GM03348 (cell line): ENCODE measurements around the gene KCNK4.
A peak's percentile ranks its signal among the peaks of the same experiment; 100 is the strongest.
"Not testable (repeated sequence)": the region's sequence is repeated elsewhere in the genome, so short reads cannot be mapped to it uniquely, and the experiment has no call there.

Experiments
- DNase-seq: peaks from one replicate; pipeline ENCODE4 v3.0.0; 2012; ENCODE audit warnings: low spot score

Gene KCNK4

DNA sequence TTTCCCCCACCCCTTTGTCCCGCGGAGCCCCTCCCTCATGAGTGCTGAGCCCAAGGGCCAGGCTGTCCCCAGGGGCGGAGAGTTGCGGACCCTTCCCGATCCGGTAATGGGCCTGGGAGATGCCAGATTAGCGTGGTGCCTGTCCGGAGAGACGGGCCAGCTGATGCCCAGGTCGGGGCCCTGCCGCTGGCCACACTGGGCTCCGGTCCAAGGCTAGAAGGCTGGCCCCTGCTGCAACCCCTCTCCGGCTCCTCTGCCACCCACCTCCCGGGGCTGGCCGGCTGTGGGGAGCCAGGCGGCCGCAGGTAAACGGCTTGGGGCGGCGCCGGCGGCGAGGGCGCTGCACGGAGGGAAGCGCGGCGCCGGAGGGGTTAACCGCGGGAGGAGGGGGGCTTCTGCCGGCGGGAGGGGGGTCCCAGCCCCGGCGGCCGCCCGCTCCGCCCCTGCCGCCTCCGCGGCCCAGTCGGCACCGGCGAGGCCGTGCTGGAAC, at the start of gene KCNK4:
KCNK4 (plus strand) TSS at position 41 of the 490 bp plus-strand sequence. CDS start 1,717 bp downstream, outside the sequence.
- DNase-seq: no peak

DNA sequence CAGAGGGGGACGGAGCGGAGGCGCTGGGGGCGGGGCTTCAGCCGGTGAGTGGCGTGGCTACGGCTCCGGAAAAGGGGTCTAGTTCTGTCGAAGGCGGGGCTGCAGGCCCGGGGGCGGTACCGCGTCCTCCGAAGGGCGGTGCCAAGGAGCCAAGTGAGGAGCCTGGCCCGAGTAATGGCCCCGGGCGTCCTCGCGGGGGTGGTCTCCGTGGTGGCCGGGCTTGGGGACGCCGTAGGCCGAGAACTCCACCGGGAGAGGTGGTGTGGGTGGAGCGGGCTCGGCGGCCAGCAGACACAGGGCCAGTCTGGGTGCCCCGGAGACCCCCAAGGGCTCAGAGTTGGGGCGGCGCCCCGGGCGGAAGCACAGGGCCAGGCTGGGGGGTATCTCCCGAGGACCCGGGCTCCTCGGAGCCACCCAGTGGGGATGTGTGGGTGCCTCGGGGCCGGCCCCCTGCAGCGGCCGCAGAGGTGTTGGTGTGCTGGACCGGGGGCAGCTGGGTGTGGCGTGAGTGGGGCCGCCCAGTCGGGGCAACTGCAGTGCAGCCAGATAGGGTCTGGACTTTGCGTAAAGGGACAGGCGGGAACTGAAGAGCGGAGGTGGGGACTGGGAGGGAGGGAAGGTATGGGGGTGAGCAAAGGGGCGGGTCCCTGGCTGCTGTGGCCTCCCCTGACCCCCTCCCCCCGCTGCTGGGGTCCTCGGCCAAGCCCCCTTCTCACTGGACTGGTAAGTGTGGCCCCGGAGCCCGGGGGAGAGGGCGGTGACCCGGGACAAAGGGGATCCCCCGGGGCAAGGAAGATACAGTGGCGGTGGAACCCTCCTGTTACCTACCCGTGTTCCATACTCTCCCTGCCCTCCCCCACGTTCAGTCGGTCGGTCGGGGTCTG, 49.4 kb upstream of the KCNK4 start:
- peak; percentile 98 for DNase-seq

DNA sequence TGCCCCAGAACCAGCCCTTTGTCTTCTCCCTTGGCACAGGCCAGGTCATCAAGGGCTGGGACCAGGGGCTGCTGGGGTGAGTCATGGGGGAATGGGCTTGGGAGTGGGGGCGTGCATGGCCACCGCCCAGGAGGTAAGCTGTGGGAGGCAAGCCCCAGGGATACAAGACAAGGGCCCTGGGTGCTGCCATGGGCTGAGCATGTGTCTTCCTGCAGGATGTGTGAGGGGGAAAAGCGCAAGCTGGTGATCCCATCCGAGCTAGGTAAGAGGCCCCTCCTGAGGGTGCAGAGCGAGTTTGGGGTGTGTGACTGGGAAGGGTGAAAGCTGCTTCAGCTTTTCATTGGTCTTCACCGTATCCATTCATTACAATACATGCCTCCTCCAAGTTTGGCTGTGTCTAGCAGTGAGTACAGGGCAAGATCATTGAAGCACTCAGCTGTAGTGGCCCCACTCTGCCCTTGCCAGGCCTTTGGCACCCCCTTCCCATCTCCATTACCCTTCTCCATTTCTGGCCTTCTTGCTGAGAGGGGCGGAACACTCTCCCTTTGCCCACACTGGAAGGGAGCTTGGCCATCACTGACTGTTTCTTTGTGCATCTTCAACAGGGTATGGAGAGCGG, 47.8 kb upstream of the KCNK4 start:
- DNase-seq: no peak

DNA sequence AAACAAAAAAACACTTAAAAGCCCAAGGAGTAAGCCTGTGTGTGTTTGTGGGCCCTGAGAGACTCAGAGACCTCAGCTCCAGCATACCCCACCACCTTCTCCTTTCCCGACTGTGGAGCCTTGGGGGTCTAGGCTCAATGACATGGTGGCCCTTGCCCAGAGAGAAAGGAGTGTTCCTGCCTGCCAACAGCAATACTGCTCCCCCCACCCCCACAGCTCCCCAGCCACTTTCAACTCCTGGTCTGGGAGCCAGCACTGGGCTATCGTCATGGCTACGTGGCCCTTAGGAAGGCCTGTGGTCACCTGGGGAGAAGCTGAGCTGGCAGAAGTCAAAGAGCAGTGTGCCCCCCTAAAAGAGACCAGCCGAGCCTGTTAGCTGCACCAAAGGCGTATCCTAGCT, 47.0 kb upstream of the KCNK4 start:
- no peak for DNase-seq

- no peak for DNase-seq
Measured at GRCh38 chr11:64244966-64245365, 46.1 kb upstream of the KCNK4 start.

DNA sequence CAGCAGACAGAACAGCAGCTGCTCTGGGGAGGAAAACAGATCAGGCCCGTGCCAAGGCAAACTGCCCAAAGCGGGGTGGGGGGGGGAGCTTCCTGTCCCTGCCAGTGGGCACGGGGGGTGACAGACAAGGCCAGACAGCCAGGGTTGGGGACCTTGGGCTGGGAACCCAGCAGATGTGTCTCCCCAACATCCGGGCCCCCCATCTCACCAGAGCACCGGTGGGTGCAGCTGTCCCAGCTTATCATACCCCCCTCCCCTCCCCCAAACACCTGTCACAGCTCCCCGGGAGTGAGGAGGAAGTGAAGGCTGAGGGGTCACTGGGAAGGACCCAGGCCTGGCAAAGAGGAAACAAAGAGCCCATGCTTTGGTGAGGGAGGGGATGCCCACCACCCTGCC, 45.7 kb upstream of the KCNK4 start:
- DNase-seq: peak; percentile 26

- DNase-seq: peak; percentile 87
Measured at GRCh38 chr11:64245797-64246620, 45.1 kb upstream of the KCNK4 start.

DNA sequence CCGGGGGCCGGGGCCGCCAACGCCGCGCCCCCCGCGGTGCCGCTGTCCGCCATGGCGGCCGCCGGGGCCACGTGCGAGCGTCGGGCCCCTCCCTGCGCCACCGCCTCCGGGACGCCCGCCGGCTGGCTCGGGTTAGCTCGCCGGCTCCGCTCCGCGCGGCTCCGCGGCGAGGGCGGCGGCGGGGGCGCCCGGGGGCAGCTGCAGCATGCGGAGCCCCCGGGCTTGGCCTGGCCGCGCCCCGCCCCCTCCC, 44.6 kb upstream of the KCNK4 start:
- DNase-seq: not testable (repeated sequence)

DNA sequence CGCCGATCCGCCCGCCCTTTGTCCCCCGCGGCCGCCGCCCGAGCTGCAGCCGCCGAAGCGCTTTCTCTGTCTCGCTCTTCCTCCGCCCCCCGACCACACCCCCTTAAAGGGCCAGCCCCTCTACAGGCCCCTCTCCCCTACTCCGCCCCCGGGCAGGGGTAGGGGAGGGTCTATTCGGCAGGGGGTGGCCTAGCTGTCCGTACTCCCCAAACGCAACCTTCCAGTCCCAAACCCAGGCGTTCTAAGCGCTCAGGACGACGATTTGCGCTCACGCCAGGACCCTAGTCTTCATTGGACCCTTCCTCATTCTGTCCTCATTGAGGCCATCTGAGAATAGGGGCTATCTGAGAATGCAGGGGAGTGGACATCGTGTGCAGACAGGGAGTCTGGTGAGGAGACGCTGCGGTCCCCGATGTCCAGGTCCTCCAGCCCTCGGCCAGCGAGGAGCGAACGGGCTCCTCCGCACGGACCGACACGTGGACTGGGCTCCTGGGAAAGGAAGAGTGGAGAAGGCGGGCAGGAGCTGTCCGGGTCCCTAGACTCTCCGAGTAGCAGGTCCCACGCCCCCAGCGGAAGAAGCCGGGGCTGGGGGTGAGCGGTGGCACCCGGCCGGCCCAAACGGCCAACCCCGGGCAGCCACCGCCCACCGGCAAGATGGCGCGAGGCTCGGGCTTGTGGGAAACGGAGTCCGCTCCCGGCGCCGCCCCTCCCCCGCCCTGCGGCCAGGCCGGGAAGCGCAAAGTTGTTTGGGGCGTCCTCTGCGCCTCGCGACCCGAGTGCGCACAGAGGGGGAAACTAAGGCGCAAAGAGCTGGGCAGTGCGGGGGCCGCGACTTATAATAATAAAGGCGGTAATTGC, 44.0 kb upstream of the KCNK4 start, which contains the start of gene PPP1R14B:
PPP1R14B (minus strand) TSS at position 73 of the 858 bp plus-strand sequence. CDS start 270 bp downstream, outside the sequence.
- DNase-seq: peak; percentile 94

DNA sequence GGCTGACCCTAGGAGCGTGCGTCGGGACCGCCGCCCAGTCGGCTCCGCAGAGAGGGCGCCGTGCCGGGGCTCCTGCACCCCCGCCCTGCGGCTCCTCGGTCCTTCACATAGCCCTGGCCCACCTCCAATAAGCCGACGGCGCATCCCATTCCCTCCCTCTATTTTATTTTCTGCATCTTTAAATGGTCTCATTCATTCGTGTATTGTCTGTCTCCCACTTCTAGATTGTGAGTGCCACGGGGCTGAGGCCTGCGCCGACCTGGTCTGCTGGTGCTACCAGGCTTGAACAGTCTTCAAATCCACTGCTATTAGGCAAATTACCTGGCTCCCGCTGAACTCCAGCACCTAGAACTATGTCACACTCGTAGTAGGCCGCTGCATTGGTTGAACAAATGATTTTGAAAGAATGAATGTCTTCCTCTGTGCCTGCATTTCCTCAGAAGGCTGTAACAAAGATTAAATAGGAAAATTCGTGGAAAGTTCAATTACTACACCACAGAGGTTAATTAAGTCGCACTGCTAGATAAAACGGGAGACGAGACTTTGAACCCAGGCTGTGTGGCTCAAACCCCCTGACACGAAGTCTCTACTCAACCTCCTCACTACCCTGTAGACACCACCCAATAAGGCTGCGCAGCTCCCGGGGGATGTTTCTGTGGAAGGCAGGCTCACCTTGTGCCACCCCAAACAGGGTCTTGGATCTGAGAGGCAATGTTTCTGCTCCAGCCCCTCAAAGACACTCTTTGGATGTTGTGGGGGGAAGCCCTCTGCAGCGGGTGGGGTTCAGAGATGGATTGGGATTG, 43.2 kb upstream of the KCNK4 start:
- DNase-seq: peak; percentile 33

- no peak for DNase-seq
Measured at GRCh38 chr11:64248578-64248977, 42.5 kb upstream of the KCNK4 start.

- no peak for DNase-seq
Measured at GRCh38 chr11:64249038-64249437, 42.1 kb upstream of the KCNK4 start.

- DNase-seq: no peak
Measured at GRCh38 chr11:64249563-64250414, 41.3 kb upstream of the KCNK4 start.

- no peak for DNase-seq
Measured at GRCh38 chr11:64250415-64251015, 40.6 kb upstream of the KCNK4 start.

DNA sequence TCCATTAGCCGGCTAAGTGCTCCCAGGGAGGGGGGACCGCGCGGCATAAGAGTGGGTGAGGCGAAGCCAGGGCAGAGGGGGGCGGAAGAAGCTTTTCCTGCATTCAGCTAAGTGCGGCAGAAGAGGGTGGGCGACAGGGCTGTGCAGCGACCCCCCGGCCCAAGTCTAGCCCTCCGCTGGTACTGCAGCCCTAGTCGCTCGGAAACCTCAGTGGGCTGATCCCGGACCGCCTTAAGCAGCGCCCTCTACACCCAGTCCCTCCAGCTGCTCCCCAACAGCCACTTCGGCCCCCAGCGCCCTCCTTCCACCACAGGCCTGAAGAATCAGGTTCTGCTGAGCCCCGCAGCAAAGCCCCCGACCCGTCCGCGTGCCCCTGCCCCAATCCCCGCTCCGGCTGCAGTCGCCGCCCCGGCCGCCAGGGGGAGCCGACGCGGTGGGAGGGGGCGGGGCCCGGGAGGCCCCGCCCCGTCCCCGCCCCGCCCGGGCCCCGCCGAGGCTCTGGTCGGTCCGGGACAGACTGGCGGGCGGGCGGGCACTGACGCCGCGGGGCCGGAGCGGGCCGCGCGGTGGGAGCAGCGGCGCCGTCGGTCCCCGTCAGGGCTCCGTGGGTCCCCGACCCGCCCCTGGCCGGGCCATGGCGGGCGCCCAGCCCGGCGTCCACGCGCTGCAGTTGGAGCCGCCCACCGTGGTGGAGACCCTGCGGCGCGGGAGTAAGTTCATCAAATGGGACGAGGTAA, 39.9 kb upstream of the KCNK4 start, which contains the start of gene PLCB3:
PLCB3 (plus strand) TSS at position 515 of the 737 bp plus-strand sequence; CDS start at position 635, 120 bp downstream.
- DNase-seq: peak; percentile 94

GRCh38 chr11:64251753-64252002, 39.4 kb upstream of the KCNK4 start:
- no peak for DNase-seq

- peak; percentile 83 for DNase-seq
Measured at GRCh38 chr11:64252003-64252872, 38.9 kb upstream of the KCNK4 start.

GRCh38 chr11:64253043-64253442, 38.1 kb upstream of the KCNK4 start:
- no peak for DNase-seq
